GM19467 (cell line): ENCODE data around the gene USP43.

ENCODE experiments used
- ATAC-seq: cut with Tn5 transposase; IDR thresholded peaks from one replicate; pipeline ENCODE4 v1.9.1; 2021; ENCODE audit warnings: mild to moderate bottlenecking, moderate library complexity; ENCODE audit not compliant: unreplicated experiment

Gene USP43

GRCh38 chr17:9771465-9771864 is 126.1 kb downstream of the USP43 start:
- no peak for ATAC-seq

DNA sequence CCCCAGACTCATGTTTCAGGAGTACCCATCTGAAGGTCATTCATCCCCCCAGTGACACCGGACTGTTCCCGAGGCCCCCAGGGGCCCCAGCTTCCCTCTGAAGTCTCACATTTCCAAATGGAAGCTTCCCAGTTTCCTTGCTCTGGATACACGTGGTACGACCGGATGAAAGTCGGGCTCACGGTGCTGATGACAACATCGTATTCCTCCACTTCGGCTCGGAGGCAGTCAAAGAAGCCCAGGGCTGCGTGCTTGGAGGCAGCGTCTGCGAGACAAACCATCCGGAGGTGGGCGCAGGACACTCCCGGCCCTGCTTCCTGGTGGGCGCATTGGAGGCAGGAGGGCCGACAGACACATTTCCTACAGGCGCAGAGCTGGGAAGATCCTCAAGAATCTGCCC is 127.3 kb downstream of the USP43 start:
- no peak for ATAC-seq

- no peak for ATAC-seq
Measured at GRCh38 chr17:9776911-9777310, 131.6 kb downstream of the USP43 start.
